HG02642 (cell line): ENCODE results near the gene NIM1K.
"Not testable (repeated sequence)": the region's sequence is repeated elsewhere in the genome, so short reads cannot be mapped to it uniquely, and the experiment has no call there.

ENCODE experiments used
- ATAC-seq: cut with Tn5 transposase; IDR thresholded peaks from one replicate; pipeline ENCODE4 v1.9.1; 2021; ENCODE audit warnings: mild to moderate bottlenecking; ENCODE audit not compliant: unreplicated experiment, poor library complexity

Gene NIM1K

DNA sequence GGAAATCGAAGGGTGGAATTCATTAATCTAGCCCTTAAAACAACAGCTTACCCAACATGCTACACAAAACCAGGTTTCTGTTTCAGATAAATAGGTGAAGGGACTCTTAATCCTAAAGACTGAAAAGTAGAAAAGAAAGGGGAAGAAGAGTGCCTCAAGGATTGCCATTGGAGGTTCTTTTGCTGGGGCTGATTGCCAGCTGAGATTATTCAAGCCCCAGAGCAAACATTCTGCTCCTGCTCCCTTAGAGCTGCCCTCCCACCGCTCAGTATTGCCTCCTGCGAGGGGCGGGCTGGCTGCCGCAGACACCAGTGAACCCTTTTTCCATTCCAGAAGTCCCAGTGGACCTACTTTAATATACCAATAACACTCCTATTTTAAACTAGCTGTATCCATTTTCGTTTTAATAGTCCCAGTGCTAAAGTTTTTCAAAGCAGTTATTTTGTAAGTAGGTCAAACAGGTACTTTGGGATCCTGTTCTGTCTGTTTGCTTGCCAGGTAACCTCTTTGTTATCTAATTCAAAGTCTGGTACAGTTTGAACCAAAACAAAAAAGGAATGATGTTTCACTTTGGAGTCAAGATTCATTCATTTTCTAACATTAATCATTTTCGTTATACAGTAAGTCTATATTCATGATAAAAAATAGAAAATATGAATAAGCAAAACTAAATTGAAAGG lies 82.5 kb downstream of the NIM1K start:
- ATAC-seq: no peak

DNA sequence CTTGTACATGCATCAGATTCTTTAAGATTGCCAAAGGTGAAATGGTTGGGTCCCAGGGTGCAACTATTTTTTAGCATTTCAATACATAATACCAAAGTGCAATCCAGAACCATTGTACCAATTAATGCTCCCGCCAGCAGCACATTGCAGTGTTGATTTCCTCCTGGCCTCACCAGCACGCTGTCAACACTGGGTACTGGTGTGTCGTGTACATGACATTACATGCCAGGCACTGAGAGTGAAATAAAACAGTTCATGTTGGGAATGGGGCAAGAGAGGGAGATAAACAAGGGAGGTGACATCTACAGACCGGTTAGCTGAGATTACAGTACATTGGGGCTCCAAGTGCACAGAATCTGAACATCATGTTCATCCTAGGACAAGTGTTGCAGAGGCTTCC lies 83.4 kb downstream of the NIM1K start:
- ATAC-seq: no peak

DNA sequence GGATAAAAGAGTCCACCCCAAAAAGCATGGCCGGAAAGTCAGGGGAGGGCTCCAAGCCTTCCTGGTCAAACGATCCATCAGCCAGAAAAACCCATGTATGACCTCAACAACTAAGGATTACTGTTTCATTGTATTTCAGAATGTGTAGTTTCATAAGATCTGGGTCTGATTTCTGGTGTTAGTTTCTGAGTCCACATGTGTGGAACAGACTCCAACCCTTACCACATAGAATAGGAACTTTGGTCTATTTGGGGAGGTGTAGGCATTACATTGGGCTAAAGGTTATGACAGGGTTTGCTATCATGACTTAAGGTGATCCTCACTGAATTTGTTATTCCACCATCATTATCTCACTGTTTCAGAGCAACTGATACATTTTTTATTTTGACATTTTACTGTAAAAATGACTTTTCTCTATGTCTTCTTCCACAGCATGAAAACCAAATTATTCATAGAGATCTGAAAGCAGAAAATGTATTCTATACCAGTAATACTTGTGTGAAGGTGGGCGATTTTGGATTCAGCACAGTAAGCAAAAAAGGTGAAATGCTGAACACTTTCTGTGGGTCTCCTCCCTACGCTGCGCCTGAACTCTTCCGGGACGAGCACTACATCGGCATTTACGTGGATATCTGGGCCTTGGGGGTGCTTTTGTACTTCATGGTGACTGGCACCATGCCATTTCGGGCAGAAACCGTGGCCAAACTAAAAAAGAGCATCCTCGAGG lies 87.7 kb downstream of the NIM1K start:
- ATAC-seq: no peak

DNA sequence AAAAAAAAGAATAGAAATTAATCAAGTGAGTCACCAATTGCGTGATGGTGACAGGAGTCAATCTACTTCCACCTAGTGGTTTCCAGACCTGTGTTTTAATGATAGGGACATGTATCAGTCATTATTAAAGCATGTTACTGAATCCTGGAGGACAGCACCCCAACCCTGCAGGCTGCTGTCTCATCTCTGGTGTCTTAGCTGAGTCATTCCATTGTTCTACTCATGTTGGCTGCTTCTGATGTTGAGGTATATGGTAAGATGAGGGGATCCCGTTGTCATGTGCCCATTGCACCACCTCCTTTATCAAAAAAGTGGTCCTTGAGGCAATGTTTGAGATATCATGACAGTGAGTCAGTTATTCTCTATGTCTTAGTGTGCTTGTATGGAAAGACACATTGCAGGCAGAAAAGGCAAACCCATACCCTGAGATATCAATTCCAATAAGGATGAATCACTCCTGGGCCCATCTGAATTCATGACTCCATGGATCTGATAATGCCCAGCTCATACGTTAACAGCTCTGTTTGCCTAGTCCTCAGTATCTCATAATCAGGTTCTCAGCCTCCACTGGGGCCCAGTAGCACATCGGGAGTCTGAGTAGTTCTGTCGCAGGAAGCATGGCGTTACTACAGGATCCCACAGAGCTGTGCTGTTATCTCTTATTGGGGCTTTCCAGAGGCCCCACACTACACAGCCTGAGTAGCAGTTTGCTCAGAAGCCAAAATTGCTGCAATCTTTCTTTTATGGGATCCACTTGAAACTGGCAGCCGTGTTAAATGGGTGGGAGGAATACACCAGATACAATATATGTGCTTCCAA lies 90.0 kb downstream of the NIM1K start:
- ATAC-seq: no peak

DNA sequence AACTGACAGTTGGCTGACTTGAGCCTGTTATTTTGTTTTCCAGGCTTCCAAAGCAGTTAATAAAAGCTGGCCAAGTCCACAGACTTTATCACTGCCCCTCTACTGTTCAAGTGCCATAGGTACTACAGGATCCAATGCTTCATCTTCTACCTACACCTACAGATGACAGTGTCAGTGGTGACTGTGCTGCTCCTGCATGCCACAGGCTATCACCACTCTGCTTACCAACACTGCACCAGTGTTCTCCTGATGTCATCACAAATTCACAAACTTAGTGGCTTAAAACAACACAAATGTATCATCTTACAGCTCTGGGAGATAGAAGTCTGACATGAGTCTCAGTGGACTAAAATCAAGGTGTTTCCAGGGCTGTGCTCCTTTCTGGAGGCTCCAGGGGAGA lies 94.6 kb downstream of the NIM1K start:
- no peak for ATAC-seq

DNA sequence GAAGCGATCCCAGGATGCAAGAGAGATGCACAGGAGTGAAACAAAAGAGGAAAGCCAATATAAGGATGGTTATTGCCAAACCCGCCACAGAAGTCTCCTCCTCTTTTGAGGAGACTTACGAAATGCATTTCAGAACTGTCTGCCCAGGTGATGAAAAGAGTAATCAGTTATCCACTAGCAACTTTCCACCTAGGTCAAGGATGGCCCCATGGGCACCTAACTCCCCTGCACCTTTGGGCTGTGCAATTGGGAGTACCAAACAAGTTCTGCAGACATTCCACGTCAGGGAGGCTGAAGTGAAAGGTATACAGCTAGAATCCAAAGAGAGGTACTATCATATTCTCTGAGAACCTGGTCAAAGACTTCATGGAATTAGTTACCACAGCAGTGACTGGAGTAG lies 95.5 kb downstream of the NIM1K start:
- no peak for ATAC-seq

DNA sequence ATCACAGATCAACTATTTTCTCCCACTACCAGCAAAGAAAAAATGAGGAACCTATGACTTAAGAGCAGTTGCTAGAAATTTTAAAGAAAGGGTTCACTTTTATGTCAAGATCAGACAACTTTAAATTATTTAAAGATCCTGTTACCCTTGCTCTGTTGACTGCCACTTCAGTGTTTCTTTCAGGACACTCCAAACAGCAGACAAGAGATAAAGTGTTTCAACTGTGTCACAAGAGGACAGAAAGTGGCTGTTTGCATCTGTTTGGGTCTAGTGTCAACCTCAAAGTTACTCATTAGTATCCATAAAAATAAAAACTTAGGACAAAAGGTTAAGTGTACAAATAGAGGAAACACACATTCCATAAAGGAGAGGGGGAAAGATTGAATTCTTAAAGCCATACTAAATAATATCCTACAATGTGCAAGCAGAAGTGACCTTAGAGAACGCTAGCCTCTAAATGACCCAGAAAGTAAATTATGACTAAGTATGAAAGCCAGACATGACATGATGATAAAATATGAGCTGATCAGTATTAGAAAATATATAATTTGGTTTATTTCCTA lies 96.3 kb downstream of the NIM1K start:
- ATAC-seq: no peak

DNA sequence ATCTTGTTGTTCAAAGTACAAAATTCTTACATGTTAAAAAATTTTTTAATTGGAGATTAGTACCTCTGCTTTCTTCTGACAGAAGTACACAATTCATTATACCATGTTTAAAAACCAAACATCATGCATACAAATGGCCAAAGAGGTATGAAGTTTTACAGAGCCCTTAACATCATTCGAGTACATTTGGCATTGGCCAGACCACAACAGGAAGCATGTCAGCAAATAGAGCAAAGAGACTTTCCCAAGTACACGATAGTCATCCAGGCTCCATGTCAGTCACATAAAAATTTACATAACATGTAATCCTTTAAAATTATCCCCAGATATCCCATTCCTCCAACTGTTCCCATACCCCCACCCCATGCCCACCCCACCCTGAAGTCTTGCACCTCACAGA lies 98.7 kb downstream of the NIM1K start:
- no peak for ATAC-seq

DNA sequence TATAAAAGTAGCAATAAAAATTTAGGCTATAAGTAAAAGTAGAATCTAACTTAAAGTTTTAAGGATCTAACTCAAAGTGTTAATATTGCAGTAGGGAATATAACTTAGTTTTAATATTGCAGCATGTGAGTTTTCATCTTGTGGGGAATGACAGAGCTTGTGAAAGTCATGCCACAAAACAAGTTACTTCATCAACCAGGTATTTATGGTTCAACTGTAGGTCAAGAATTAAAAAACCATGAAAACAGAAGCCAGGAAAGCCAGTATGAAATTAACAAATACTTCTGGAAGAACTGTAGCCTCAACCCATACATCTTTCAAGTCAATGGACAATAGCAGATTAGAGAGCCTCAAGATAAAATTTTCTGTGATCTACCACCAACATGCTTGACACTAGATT lies 102.2 kb downstream of the NIM1K start:
- ATAC-seq: no peak

DNA sequence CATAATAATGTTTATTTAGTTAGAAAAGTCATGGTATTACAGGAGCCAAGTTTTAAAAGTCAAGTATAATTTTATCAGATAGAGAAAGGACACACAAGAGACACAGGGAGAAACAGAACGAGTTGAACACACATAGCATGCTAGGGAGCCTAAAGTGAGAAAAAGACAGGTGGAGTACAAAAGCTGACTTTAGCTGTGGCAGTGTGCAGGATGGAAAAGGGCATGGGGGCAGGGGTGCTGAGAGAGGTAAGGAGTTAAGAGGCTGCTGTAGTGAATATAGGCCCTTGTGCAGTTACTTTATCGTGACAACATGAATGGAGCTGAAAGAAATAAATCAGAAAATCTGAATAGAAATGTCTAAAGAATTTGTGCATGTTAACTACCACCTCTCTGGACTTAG lies 103.2 kb downstream of the NIM1K start:
- no peak for ATAC-seq

DNA sequence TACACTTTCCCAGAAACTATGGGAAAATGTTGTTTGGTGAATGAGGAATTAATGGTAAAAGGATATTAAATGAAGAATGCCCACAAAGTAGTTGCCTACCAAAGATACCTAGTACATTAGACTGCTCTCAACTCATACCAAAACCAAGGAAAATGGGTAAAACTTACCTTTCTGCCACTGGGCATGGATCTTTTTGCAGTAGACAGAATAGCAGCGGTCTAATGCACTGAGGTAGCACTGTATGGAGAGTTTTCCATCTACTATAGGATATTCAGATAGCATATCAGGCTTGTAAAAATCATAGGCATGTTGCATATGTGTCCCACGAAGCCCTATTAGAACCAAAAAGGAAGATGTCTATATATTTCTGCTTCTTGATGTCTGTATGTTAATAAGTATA lies 104.8 kb downstream of the NIM1K start:
- ATAC-seq: no peak

DNA sequence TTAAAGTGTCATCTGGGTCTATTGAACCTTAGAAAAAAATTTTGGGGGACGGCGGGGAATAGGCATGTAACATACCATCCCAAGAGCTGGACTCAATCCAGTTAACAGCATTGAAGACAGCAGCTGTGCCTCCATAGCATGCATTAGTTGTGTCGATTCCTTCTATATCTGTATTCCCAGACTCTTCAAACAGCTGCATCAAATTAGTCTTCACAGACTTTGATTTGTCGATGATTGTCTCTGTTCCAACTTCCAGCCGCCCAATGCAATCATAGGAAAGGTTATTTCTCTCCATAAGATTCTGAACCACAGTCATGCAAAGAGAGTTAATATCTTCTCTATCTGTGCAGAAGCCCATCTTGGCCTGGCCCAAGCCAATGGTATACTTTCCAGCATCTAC lies 106.4 kb downstream of the NIM1K start:
- ATAC-seq: no peak

DNA sequence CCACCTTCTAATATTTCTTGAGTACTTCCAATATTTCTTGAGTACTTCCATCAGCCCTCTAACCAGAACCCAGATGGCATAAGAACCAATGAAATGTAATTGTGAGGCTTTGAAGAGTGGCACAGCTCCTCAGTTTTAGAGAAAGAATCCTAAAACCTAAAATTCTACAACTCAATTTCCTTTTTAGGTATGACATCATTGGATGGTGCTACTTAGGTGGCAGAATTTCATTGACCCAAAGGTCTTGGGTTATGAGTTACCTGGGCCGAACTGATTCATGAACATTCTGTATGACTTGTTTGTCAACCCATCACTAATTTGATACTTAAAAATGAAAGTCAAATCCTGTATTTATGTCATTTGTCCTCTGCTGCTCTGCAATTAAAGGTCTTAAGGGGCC lies 108.1 kb downstream of the NIM1K start:
- no peak for ATAC-seq

DNA sequence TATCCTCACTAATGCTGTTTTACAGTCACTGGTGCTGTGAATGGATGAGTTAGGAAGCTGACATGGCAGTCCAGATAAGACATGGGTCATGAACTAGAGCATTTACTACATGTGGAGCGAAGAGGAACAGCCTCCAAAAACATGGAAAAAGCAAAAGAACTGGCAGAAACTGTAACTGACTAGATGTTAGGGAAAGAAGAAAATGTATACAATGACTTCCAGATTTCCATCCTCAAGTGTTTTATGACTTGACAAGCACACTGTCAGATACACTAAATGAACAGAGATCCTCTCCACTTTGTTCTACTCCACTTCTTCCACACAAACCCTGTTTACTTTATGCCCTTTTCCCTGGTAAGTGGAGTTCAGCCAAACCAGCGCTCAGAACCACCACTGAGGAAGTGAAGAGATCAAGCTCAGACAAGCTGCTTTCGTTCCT lies 109.6 kb downstream of the NIM1K start:
- ATAC-seq: no peak

DNA sequence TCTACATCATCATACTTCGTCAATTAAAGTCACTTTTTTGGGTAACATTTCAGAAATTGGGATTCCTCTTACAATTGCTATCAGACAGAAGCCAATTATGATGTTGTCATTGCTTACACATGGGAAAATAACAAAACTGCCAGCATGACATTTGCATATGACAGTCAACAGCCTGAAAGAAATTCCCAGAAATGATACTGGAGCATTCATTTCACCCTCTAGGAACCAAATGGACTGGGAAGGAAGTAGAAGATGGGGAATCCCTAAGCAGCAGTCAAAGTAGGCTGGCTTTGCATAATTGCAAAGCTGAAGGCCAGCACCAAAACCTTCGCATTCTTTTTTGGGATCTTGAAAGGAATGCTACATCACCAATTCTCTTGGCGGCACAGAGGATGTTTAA lies 110.5 kb downstream of the NIM1K start:
- no peak for ATAC-seq

DNA sequence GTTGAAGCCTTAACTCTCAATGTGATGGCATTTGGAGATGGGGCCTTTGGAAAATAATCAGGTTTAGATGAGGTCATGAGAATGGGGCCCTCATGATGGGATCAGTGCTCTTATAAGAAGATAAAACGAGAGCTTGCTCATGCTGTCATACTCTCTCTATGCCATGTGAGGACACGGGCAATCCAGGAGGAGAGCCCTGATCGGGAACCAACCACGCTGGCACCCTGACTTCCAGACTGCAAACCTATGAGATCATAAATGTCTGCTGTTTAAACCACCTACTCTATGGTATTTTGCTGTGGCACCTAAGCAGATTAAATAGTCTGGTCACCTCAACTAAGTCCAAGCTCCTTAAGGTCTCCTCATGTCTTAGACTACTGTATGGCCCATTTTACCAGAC lies 111.2 kb downstream of the NIM1K start:
- no peak for ATAC-seq

DNA sequence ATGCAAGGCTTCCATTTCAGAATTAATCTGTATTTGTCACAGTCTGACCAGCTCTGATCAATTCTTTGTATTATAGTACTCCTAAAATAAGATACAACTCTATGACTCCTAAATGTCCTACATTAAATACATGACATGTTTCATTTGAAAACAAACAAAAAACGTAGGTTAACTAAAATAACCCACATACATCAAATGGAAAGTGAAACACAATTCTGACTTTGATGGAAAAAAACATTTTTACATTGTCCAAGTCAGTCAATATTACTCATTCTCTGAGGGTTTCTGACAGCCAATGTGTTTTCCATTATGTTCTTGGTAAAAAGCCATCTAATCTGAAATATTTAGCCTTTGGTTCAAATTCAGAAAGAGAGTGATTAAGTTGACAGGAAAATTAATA lies 112.5 kb downstream of the NIM1K start:
- ATAC-seq: no peak

DNA sequence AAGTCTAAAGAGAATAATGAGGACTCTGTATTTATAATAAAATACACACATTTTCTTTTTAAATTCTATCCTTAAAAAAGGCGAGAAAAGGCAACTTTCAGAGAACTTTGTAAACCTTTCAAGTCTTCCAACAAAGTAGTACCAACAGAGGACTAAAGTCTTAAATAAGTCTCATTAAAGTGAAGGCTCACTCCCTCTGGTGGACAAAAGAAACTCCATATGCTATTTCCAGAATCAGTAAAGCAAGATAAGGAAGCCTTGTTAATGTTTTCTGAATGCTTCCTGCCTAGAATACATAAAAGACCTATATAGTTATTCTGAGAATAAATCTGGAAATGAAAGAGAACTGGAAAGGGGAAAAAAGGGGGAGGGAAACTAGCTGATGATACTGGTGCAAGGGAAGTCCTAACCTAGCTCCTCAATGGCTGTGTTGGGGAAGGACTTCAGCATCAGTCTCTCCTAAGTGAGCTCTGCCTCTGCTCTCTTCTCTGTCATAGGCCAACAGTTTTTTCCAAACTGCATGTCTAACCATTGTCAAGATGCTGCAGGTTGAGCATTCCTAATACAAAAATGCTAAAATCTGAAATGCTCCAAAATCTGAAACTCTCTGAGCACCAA lies 114.0 kb downstream of the NIM1K start:
- peak; percentile 58 for ATAC-seq

DNA sequence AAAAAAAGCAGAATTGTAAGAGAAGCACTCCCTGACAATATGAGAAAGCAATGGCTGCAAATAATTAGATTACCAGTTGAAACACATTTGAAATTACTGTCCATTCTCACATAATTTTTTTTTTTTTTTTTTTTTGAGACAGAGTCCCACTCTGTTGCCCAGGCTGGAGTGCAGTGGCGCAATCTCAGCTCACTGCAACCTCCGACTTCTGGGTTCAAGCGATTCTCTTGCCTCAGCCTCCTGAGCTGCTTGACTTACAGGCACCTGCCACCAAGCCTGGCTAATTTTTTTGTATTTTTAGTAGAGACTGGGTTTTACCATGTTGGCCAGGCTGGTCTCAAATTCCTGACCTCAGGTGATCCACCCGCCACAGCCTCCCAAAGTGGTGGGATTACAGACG lies 114.9 kb downstream of the NIM1K start:
- ATAC-seq: not testable (repeated sequence)

DNA sequence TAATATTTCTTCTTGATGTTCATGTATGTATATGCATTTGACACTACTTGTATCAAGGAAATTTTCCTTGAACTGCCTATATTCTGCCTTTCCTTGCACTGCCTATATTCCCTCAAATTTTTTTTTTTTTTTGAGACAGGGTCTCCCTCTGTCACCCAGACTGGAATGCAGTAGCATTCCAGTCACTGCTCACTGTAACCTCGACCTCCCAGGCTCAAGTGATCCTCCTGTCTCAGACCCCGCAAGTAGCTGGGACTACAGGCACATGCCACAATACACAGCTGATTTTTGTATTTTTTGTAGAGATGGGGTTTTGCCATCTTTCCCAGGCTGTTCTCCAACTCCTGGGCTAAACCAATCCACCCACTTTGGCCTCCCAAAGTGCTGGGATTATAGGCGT lies 117.1 kb downstream of the NIM1K start:
- no peak for ATAC-seq

DNA sequence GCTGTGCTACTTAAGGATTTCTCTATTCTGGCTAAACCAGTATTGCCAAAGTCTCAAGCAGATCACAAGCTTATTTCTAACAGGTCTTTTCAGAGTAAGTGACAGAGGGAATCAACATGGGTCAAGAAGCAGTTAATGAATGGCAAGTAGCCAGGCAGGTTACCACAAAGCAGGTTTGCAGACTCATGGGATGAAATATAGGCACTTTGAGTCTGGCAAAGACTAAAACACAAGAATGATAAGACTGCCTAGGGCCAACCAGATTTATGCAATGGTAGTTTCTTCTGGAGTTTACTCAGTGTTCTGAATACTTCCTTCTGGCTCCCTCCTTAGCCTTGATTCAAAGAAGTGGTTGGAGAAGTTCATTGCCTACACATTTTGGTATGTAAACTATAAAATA lies 117.6 kb downstream of the NIM1K start:
- no peak for ATAC-seq
